CD14-positive monocyte (primary cell): ENCODE measurements around the gene BAZ1A. TPM values are rescaled to one million over a fixed set of nuclear protein-coding genes. Genes with fewer than 3 reads are reported as not detected.
"Not testable (repeated sequence)": the region's sequence is repeated elsewhere in the genome, so short reads cannot be mapped to it uniquely, and the experiment has no call there.

Experiments used
- DNase-seq, 3 donors: peaks; one replicate each; pipeline ENCODE4 v3.0.0-alpha.2; 2011 to 2022
- H2AFZ ChIP-seq: 2 replicates; pipeline ENCODE4 v1.6.0; 2012; ENCODE audit warnings: mild to moderate bottlenecking, low read depth, low read length, inconsistent platforms; ENCODE audit not compliant: insufficient read depth, poor library complexity, severe bottlenecking
- H3K27ac ChIP-seq, 2 donors: 1 replicate in 1 of 2; 2 replicates in 1 of 2; pipeline ENCODE4 v1.5.1; 2012 to 2013; ENCODE audit warnings: low read length in 2 of 2, control low read depth in 1 of 2, inconsistent platforms in 1 of 2, low read depth in 1 of 2, mild to moderate bottlenecking in 1 of 2
- H3K27me3 ChIP-seq, 2 donors: one replicate each; pipeline versions ENCODE4 v1.6.0 to v1.6.1; 2011 to 2013; ENCODE audit warnings: low read length in 2 of 2; ENCODE audit not compliant: control insufficient read depth in 2 of 2, insufficient read depth in 2 of 2
- H3K36me3 ChIP-seq, 2 donors: replicated peaks in 1 of 2; 1 replicate in 1 of 2; 2 replicates in 1 of 2; pipeline versions ENCODE4 v1.5.1 to v1.6.1; 2012 to 2013; ENCODE audit warnings: low read length in 2 of 2, control low read depth in 1 of 2, inconsistent platforms in 1 of 2, mild to moderate bottlenecking in 1 of 2; ENCODE audit not compliant: insufficient read depth in 2 of 2, control insufficient read depth in 1 of 2
- H3K4me1 ChIP-seq, 2 donors: 1 replicate in 1 of 2; 2 replicates in 1 of 2; pipeline versions ENCODE4 v1.5.1 to v1.6.1; 2012 to 2013; ENCODE audit warnings: low read length in 2 of 2, control low read depth in 1 of 2, inconsistent platforms in 1 of 2, mild to moderate bottlenecking in 1 of 2, moderate library complexity in 1 of 2; ENCODE audit not compliant: insufficient read depth in 2 of 2, control insufficient read depth in 1 of 2
- H3K4me2 ChIP-seq: replicated peaks from 2 replicates; pipeline ENCODE3; 2012; ENCODE audit warnings: low read length, moderate library complexity, mild to moderate bottlenecking; ENCODE audit not compliant: poor library complexity, severe bottlenecking; ENCODE audit errors: extremely low read depth
- H3K4me3 ChIP-seq, 3 experiments: fragments of 200-600 bp in 1 of 3; sonication (generic) in 1 of 3; replicated peaks in 1 of 3; 1 replicate in 2 of 3; 2 replicates in 1 of 3; pipeline ENCODE4 v1.5.1; 2011 to 2013; ENCODE audit warnings: low read length in 3 of 3, mild to moderate bottlenecking in 3 of 3, control low read depth in 2 of 3, low read depth in 2 of 3, inconsistent platforms in 1 of 3, moderate library complexity in 1 of 3
- H3K79me2 ChIP-seq: 2 replicates; pipeline ENCODE4 v1.6.0; 2012; ENCODE audit warnings: mild to moderate bottlenecking, control low read depth, inconsistent platforms, low read length, moderate library complexity; ENCODE audit not compliant: insufficient read depth
- H3K9ac ChIP-seq: 2 replicates; pipeline ENCODE4 v1.6.0; 2017; ENCODE audit warnings: low read length, mild to moderate bottlenecking; ENCODE audit not compliant: insufficient read depth, poor library complexity, severe bottlenecking
- H3K9me3 ChIP-seq, 2 donors: replicated peaks in 1 of 2; 1 replicate in 1 of 2; 2 replicates in 1 of 2; pipeline versions ENCODE4 v1.5.1 to v1.6.1; 2012 to 2013; ENCODE audit warnings: low read length in 2 of 2, control low read depth in 1 of 2; ENCODE audit not compliant: control insufficient read depth in 1 of 2, insufficient read depth in 1 of 2
- H4K20me1 ChIP-seq: 2 replicates; pipeline ENCODE4 v1.6.0; 2012; ENCODE audit warnings: mild to moderate bottlenecking, low read length, control low read depth, moderate library complexity; ENCODE audit not compliant: insufficient read depth
- H3K27ac Mint-ChIP-seq, 7 donors: one replicate each; pipeline ENCODE4 v1.8.0; 2020; ENCODE audit warnings: mild to moderate bottlenecking in 7 of 7, mixed read lengths in 7 of 7, moderate library complexity in 6 of 7, inconsistent platforms in 2 of 7
- H3K27me3 Mint-ChIP-seq, 3 donors: one replicate each; pipeline ENCODE4 v1.8.0; 2021 to 2022; ENCODE audit warnings: low read depth in 3 of 3, mild to moderate bottlenecking in 3 of 3, mixed read lengths in 3 of 3, moderate library complexity in 3 of 3, inconsistent platforms in 1 of 3
- H3K36me3 Mint-ChIP-seq, 2 donors: one replicate each; pipeline ENCODE4 v1.8.0; 2020; ENCODE audit warnings: mixed read lengths in 2 of 2, inconsistent platforms in 1 of 2, mild to moderate bottlenecking in 1 of 2
- H3K4me1 Mint-ChIP-seq: one replicate; pipeline ENCODE4 v1.8.0; 2020; ENCODE audit warnings: mild to moderate bottlenecking, mixed read lengths
- H3K4me3 Mint-ChIP-seq, 2 donors: one replicate each; pipeline ENCODE4 v1.8.0; 2020; ENCODE audit warnings: mild to moderate bottlenecking in 2 of 2, mixed read lengths in 2 of 2, moderate library complexity in 1 of 2
- H3K9me3 Mint-ChIP-seq, 7 donors: one replicate each; pipeline ENCODE4 v1.8.0; 2020 to 2022; ENCODE audit warnings: mixed read lengths in 7 of 7, mild to moderate bottlenecking in 6 of 7, moderate library complexity in 6 of 7, inconsistent platforms in 2 of 7
- CTCF ChIP-seq: fragments of 200-600 bp; IDR thresholded peaks from one replicate; pipeline ENCODE4 v1.8.0; 2022; ENCODE audit warnings: antibody characterized with exemption, mild to moderate bottlenecking
- WGBS: methylation state at CpG from one replicate; pipeline ENCODE4 v1.1.5; 2013; ENCODE audit warnings: missing lambda C conversion rate; ENCODE audit not compliant: insufficient coverage; 5-methylcytosine and 5-hydroxymethylcytosine counted together
- intact Hi-C, 2 donors: fragments of 100-400 bp; cut with micrococcal nuclease; formaldehyde crosslinking; loops; one replicate each; pipeline versions ENCODE4 v1.15.0 to v1.15.1; 2023
- polyA plus RNA-seq, 3 donors: library from polyadenylated mRNA; depleted of rRNA in 1 of 3; unstranded in 2 of 3; stranded (reverse) in 1 of 3; fragments of 300-500 nt in 2 of 3; fragments of >200 nt in 1 of 3; fragmentation: Illumina TruSeq in 2 of 3; gene quantifications; 1 replicate in 2 of 3; 2 replicates in 1 of 3; pipeline ENCODE4 v1.2.3, GENCODE V29; 2012 to 2021

BAZ1A gene
- polyA plus RNA-seq, 3 donors, result 7.3 to 25.5 (median 12.7) TPM

DNA sequence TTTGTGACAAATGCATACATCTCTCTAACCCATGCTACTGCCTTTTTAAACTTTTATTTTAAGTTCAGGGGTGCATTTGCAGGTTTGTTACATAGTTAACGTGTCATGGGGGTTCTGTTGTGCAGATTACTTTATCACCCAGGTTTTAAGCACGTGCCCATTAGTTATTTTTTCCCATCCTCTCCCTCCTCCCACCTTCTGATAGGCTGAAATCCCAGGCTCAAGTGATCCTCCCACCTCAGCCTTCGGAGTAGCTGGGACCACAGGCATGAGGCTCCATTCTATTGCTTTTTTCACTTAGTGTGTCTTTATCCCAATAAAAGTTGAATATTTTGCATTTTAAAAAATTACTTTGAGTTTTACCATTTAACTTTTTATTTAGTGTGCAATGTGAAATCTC is 68.9 kb downstream of the BAZ1A start:
- Mint-ChIP-seq H3K27me3 (peaks cover 0 to 3% (median 2%) of the 10 kb centered on the region in 3 donors), H3K9me3 (peaks cover 1 to 9% (median 3%) of the 10 kb centered on the region in 7 donors), H3K27ac (peak overlapping the region in 1 of 7 donors; percentile 61), H3K4me3 (no peak overlapping the region), H3K4me1 (no peaks in the 10 kb centered on the region), H3K36me3 (peaks cover 63 to 74% of the 10 kb centered on the region in 2 donors)
- H4K20me1 ChIP-seq, result peaks cover 55% of the 10 kb centered on the region
- no peak for TF ChIP-seq CTCF
- no peak for DNase-seq
- H2AFZ ChIP-seq, result no peak overlapping the region
- no peaks in the 10 kb centered on the region for H3K27me3 ChIP-seq
- H3K79me2 ChIP-seq, result peaks cover 48% of the 10 kb centered on the region
- H3K27ac ChIP-seq, result no peak overlapping the region
- H3K9ac ChIP-seq, result no peak overlapping the region
- peaks cover 0 to 3% of the 10 kb centered on the region in 2 donors for H3K9me3 ChIP-seq
- no peak overlapping the region for H3K4me3 ChIP-seq
- WGBS, result no CpG with 5 or more reads among the region's 3 CpGs
- H3K36me3 ChIP-seq, result peaks cover 79 to 91% of the 10 kb centered on the region in 2 donors
- H3K4me1 ChIP-seq, result no peaks in the 10 kb centered on the region
- intact Hi-C loops, result no loop called here
- no peak overlapping the region for H3K4me2 ChIP-seq

DNA sequence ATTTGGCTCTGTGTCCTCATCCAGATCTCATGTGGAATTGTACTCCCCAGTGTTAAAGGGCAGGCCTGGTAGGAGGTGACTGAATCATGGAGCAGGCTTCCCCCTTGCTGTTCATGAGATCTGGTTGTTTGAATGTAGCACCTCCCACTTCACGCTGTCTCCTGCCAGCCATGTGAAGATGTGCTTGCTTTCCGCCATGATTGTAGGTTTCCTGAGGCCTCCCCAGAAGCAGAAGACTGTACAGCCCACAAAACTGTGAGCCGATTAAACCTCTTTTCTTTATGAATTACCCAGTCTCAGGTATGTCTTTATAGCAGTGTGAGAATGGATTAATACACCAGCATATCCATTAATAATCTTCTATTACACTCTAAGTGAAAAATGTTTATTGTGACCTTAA is 70.2 kb downstream of the BAZ1A start:
- Histone ChIP-seq H3K4me1 (no peaks in the 10 kb centered on the region), H3K27me3 (no peaks in the 10 kb centered on the region), H3K9me3 (peaks cover 0 to 3% of the 10 kb centered on the region in 2 donors), H3K4me2 (no peak overlapping the region), H4K20me1 (peaks cover 46% of the 10 kb centered on the region), H3K36me3 (peaks cover 83 to 92% of the 10 kb centered on the region in 2 donors), H3K79me2 (peaks cover 35% of the 10 kb centered on the region), H2AFZ (no peak overlapping the region), H3K4me3 (no peak overlapping the region), H3K27ac (no peak overlapping the region), H3K9ac (no peak overlapping the region)
- WGBS, result 93% methylated on average over 2 of the region's 3 CpGs
- intact Hi-C loops, result no loop called here
- no peak for TF ChIP-seq CTCF
- peaks cover 2 to 10% (median 3%) of the 10 kb centered on the region in 7 donors for H3K9me3 Mint-ChIP-seq
- H3K4me3 Mint-ChIP-seq, result no peak overlapping the region
- H3K27me3 Mint-ChIP-seq, result peaks cover 0 to 3% (median 2%) of the 10 kb centered on the region in 3 donors
- DNase-seq, result no peak
- peaks cover 71 to 84% of the 10 kb centered on the region in 2 donors for H3K36me3 Mint-ChIP-seq
- H3K27ac Mint-ChIP-seq, result peak overlapping the region in 3 of 7 donors; percentile 2 to 18 (median 7)
- H3K4me1 Mint-ChIP-seq, result no peaks in the 10 kb centered on the region

DNA sequence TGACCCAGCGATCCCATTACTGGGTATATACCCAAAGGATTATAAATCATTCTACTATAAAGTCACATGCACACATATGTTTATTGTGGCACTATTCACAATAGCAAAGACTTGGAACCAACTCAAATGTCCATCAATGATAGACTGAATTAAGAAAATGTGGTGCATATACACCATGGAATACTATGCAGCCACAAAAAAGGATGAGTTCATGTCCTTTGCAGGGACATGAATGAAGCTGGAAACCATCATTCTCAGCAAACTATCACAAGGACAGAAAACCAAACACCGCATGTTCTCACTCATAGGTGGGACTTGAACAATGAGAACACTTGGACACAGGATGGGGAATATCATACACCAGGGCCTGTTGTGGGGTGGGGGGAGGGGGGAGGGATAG is 76.3 kb downstream of the BAZ1A start:
- WGBS, result no CpG with 5 or more reads among the region's 2 CpGs
- H3K4me1 Mint-ChIP-seq, intact Hi-C loops, H3K4me3 Mint-ChIP-seq, H3K4me2 ChIP-seq, H3K27me3 ChIP-seq, H3K27ac Mint-ChIP-seq, H3K4me1 ChIP-seq, H3K9me3 ChIP-seq, H3K9me3 Mint-ChIP-seq, H2AFZ ChIP-seq, H3K27ac ChIP-seq, H3K4me3 ChIP-seq, H3K9ac ChIP-seq, DNase-seq, H3K27me3 Mint-ChIP-seq: not testable (repeated sequence)
- Histone ChIP-seq H3K36me3 (peaks cover 85 to 92% of the 10 kb centered on the region in 2 donors), H3K79me2 (peaks cover 22% of the 10 kb centered on the region), H4K20me1 (peaks cover 22% of the 10 kb centered on the region)
- H3K36me3 Mint-ChIP-seq, result peaks cover 69 to 91% of the 10 kb centered on the region in 2 donors
